Nephron (organoid): ENCODE results near the gene GABRB1.

Experiments
- H3K27ac Mint-ChIP-seq, 3 experiments: 2 replicates each; pipeline ENCODE4 v1.8.0; 2020; ENCODE audit warnings: mixed read lengths in 3 of 3, mild to moderate bottlenecking in 2 of 3, moderate library complexity in 1 of 3
- H3K27me3 Mint-ChIP-seq: 2 replicates; pipeline ENCODE4 v1.8.0; 2021; ENCODE audit warnings: low read depth, mild to moderate bottlenecking, moderate library complexity, mixed read lengths
- H3K36me3 Mint-ChIP-seq: 2 replicates; pipeline ENCODE4 v1.8.0; 2020; ENCODE audit warnings: low read depth, mixed read lengths
- H3K4me1 Mint-ChIP-seq: 2 replicates; pipeline ENCODE4 v1.8.0; 2020; ENCODE audit warnings: mixed read lengths
- H3K4me3 Mint-ChIP-seq, 3 experiments: 2 replicates each; pipeline ENCODE4 v1.8.0; 2020; ENCODE audit warnings: mild to moderate bottlenecking in 3 of 3, mixed read lengths in 3 of 3, moderate library complexity in 2 of 3
- H3K9me3 Mint-ChIP-seq: 2 replicates; pipeline ENCODE4 v1.8.0; 2020; ENCODE audit warnings: mixed read lengths
- TF ChIP-seq, protein P1 (sequence below), 3 experiments: fragments of 200-600 bp; sonication (generic); IDR thresholded peaks; one replicate each; pipeline ENCODE4 v1.5.0; 2021; ENCODE audit warnings: antibody characterized with exemption in 3 of 3; ENCODE audit not compliant: unreplicated experiment in 3 of 3

GABRB1 gene

DNA sequence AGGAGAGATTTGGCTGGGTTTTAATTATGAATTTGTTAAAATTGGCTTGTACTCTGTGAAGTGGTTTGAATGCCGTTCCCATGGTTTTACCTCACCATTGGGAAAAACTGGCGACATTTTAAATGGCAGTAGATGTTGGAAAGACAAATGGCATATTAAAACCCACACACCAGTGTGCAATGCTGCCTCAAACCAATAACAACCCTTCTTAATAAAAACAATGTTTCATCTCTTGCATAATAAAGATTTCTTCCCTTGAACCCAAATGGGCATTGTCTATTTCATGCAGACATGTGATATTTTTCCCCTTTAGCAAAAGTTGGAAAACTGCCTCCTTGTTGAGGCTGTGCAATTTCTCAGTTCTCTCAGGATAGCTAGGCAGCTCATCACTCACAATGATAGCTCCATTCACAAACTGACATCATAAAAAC lies 33.7 kb downstream of the GABRB1 start:
- Mint-ChIP-seq H3K9me3 (no peaks in the 10 kb centered on the region), H3K4me3 (no peak overlapping the region), H3K36me3 (no peaks in the 10 kb centered on the region), H3K4me1 (no peaks in the 10 kb centered on the region), H3K27me3 (no peaks in the 10 kb centered on the region), H3K27ac (no peak overlapping the region)
- TF ChIP-seq, protein P1, sequence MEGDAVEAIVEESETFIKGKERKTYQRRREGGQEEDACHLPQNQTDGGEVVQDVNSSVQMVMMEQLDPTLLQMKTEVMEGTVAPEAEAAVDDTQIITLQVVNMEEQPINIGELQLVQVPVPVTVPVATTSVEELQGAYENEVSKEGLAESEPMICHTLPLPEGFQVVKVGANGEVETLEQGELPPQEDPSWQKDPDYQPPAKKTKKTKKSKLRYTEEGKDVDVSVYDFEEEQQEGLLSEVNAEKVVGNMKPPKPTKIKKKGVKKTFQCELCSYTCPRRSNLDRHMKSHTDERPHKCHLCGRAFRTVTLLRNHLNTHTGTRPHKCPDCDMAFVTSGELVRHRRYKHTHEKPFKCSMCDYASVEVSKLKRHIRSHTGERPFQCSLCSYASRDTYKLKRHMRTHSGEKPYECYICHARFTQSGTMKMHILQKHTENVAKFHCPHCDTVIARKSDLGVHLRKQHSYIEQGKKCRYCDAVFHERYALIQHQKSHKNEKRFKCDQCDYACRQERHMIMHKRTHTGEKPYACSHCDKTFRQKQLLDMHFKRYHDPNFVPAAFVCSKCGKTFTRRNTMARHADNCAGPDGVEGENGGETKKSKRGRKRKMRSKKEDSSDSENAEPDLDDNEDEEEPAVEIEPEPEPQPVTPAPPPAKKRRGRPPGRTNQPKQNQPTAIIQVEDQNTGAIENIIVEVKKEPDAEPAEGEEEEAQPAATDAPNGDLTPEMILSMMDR (IDR thresholded peaks at IDR 0.05; ENCODE audit: unreplicated experiment in 3 of 3), result no peak

DNA sequence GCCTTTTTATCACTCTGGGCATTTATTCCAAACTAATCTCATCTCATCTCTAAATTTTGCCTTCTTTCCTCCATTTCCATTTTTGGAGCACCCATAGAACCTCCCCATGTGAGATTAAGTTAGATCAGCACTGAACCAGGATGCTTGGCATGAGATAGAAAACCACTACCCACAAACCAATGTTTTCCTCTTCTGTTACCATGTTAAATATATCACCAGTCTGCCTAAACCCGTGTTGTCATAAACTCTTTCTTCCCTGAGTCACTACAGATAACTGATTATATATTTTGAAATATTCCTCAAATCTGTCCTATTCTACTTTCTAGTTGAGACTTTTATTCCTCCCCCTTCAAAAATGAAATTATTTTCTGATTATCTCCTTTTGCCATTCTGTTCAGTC lies 37.6 kb downstream of the GABRB1 start:
- H3K4me1 Mint-ChIP-seq, result no peaks in the 10 kb centered on the region
- H3K4me3 Mint-ChIP-seq, result no peak overlapping the region
- H3K27me3 Mint-ChIP-seq, result no peaks in the 10 kb centered on the region
- TF ChIP-seq, protein P1 (IDR thresholded peaks at IDR 0.05; ENCODE audit: unreplicated experiment in 3 of 3), result no peak
- no peaks in the 10 kb centered on the region for H3K36me3 Mint-ChIP-seq
- H3K27ac Mint-ChIP-seq, result no peak overlapping the region
- no peaks in the 10 kb centered on the region for H3K9me3 Mint-ChIP-seq

DNA sequence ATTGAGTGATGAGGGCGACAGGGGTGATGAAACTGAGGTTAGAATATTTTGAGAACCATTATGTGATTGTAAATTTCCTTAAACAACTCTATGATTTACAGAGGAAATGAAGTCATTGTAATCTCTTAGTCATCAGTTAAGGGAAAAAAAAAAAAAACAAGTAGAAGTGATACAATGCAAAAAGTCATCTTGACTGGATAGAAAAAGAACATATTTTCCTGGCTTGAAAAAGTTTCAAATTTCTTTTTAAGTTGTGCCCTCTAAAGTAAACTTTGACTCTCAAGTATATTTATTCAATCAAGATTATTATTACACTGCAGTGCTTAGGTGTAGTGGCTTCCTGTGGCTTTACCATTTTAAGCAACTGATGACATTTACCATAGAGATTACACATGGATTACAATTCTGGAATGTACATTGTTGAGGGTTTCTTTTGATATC lies 40.6 kb downstream of the GABRB1 start:
- Mint-ChIP-seq H3K4me3 (no peak overlapping the region), H3K9me3 (no peaks in the 10 kb centered on the region), H3K4me1 (peaks cover 10% of the 10 kb centered on the region), H3K36me3 (no peaks in the 10 kb centered on the region), H3K27ac (no peak overlapping the region), H3K27me3 (no peaks in the 10 kb centered on the region)
- TF ChIP-seq, protein P1 (IDR thresholded peaks at IDR 0.05; ENCODE audit: unreplicated experiment in 3 of 3), result no peak

DNA sequence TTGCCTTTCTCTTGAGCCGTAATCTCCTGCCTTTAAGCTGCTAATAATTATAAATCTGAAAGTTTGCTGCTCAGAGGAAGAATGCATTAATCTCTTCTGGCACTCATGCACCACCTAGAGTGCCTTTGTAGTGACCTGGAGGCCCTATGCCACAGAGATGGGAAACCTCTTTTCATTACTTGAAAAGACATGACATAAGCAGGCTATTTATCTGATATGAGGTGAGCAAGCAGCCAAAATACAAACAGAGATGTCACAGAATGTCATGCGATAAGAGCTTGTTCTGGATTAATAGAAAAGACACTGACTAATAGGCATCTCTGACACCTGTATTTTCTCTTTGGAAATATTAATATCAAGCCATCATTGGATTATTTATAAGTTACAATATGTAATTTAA lies 42.3 kb downstream of the GABRB1 start:
- TF ChIP-seq, protein P1 (IDR thresholded peaks at IDR 0.05; ENCODE audit: unreplicated experiment in 3 of 3), result no peak
- no peaks in the 10 kb centered on the region for H3K36me3 Mint-ChIP-seq
- H3K9me3 Mint-ChIP-seq, result no peaks in the 10 kb centered on the region
- H3K4me3 Mint-ChIP-seq, result no peak overlapping the region
- H3K4me1 Mint-ChIP-seq, result peaks cover 12% of the 10 kb centered on the region
- H3K27me3 Mint-ChIP-seq, result no peaks in the 10 kb centered on the region
- H3K27ac Mint-ChIP-seq, result no peak overlapping the region

DNA sequence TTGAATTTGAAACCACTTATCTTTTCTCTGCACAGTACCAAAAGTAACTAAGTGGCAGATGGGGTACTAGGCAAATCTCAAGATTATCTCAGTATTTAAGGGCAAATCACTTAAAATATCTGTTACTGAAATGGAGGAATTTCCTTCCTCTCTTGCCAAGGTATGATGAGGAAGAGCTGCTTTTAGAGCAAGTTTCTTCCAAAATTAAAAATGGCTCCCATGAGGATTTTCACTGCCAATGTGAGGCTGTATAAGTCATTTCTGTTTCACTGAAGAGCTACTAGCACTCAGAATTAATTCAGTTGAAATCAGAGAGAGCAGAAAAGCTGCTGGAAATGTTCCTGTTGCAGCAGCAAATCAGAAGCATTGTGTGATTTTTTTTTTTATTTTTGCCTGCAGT lies 43.4 kb downstream of the GABRB1 start:
- H3K36me3 Mint-ChIP-seq, result no peaks in the 10 kb centered on the region
- no peaks in the 10 kb centered on the region for H3K27me3 Mint-ChIP-seq
- H3K9me3 Mint-ChIP-seq, result no peaks in the 10 kb centered on the region
- H3K4me3 Mint-ChIP-seq, result no peak overlapping the region
- H3K4me1 Mint-ChIP-seq, result peaks cover 12% of the 10 kb centered on the region
- H3K27ac Mint-ChIP-seq, result no peak overlapping the region
- TF ChIP-seq, protein P1 (IDR thresholded peaks at IDR 0.05; ENCODE audit: unreplicated experiment in 3 of 3), result no peak

DNA sequence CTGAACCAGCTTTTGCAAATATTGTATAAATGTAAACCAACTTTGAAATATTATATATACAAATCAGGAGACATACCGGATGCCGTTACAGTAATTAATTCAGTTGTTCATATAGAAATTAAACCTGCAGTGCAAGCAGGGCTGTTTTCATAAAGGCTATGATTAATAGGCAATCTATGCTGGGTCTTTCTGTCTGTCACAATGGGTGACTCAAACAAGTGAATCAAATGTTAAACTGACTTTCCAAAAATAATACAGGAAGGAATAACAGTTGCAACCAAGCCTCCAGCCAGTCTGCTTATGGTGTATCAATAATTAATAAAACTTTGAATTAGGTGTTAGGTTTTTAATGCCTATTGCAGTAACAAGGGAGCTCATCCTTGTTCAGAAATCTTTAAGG lies 43.9 kb downstream of the GABRB1 start:
- Mint-ChIP-seq H3K36me3 (no peaks in the 10 kb centered on the region), H3K27ac (no peak overlapping the region), H3K4me1 (peaks cover 12% of the 10 kb centered on the region), H3K4me3 (no peak overlapping the region), H3K9me3 (no peaks in the 10 kb centered on the region), H3K27me3 (no peaks in the 10 kb centered on the region)
- TF ChIP-seq, protein P1 (IDR thresholded peaks at IDR 0.05; ENCODE audit: unreplicated experiment in 3 of 3), result no peak
